Lower lobe of right lung (tissue), 2 donors: Measurements from ENCODE around the gene PDE11A. TPM values are rescaled to one million over a fixed set of nuclear protein-coding genes. Genes with fewer than 3 reads are reported as not detected.

Experiments used
- ATAC-seq, 2 donors: fragments of 200-7000 bp; cut with Tn5 transposase; one replicate each; pipeline ENCODE4 v1.9.1; 2020 to 2022; ENCODE audit warnings: mild to moderate bottlenecking in 2 of 2, moderate library complexity in 2 of 2
- DNase-seq: peaks from one replicate; pipeline ENCODE4 v3.0.0-alpha.2; 2020
- H3K27ac ChIP-seq: fragments of 200-600 bp; one replicate; pipeline ENCODE4 v1.8.0; 2022
- H3K27me3 ChIP-seq: fragments of 200-600 bp; one replicate; pipeline ENCODE4 v1.8.0; 2022; ENCODE audit warnings: low read depth
- H3K36me3 ChIP-seq: fragments of 200-600 bp; one replicate; pipeline ENCODE4 v1.8.0; 2022; ENCODE audit warnings: mild to moderate bottlenecking
- H3K4me1 ChIP-seq: fragments of 200-600 bp; one replicate; pipeline ENCODE4 v1.8.0; 2022
- H3K4me3 ChIP-seq: fragments of 200-600 bp; one replicate; pipeline ENCODE4 v1.8.0; 2022; ENCODE audit warnings: mild to moderate bottlenecking
- H3K9me3 ChIP-seq: fragments of 200-600 bp; one replicate; pipeline ENCODE4 v1.8.0; 2022
- intact Hi-C: fragments of 100-400 bp; cut with DNase I; formaldehyde crosslinking; loops from one replicate; pipeline ENCODE4 v1.11.0; 2022
- total RNA-seq: library from RNA; stranded (reverse); fragmentation: NEBNext Ultra II Directional; extraction: Animal tissue kit (Norgen Biotek cat#: 25700); gene quantifications from one replicate; pipeline ENCODE4 v1.2.1, GENCODE V29; 2021
- TF ChIP-seq, protein P1 (sequence below): fragments of 200-600 bp; IDR thresholded peaks from one replicate; pipeline ENCODE4 v1.8.0; 2022; ENCODE audit warnings: antibody characterized with exemption, mild to moderate bottlenecking
- donor health status: DM: no; HTN: yes; CAD: no; lungs with severe emphysema.

PDE11A gene
- total RNA-seq, 1 donor from 2014 or later, result 0.27 TPM

GRCh38 chr2:177917169-177917568 is 155.4 kb downstream of the PDE11A start:
- Histone ChIP-seq H3K27ac (no peak overlapping the region), H3K4me3 (no peak overlapping the region), H3K9me3 (no peaks in the 10 kb centered on the region), H3K36me3 (no peaks in the 10 kb centered on the region), H3K4me1 (no peaks in the 10 kb centered on the region), H3K27me3 (no peaks in the 10 kb centered on the region)
- no peak for ATAC-seq
- no peak for DNase-seq
- intact Hi-C loops, result no loop called here
- TF ChIP-seq, protein P1, sequence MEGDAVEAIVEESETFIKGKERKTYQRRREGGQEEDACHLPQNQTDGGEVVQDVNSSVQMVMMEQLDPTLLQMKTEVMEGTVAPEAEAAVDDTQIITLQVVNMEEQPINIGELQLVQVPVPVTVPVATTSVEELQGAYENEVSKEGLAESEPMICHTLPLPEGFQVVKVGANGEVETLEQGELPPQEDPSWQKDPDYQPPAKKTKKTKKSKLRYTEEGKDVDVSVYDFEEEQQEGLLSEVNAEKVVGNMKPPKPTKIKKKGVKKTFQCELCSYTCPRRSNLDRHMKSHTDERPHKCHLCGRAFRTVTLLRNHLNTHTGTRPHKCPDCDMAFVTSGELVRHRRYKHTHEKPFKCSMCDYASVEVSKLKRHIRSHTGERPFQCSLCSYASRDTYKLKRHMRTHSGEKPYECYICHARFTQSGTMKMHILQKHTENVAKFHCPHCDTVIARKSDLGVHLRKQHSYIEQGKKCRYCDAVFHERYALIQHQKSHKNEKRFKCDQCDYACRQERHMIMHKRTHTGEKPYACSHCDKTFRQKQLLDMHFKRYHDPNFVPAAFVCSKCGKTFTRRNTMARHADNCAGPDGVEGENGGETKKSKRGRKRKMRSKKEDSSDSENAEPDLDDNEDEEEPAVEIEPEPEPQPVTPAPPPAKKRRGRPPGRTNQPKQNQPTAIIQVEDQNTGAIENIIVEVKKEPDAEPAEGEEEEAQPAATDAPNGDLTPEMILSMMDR, result no peak

GRCh38 chr2:177916342-177916741 is 156.2 kb downstream of the PDE11A start:
- Histone ChIP-seq H3K27me3 (no peaks in the 10 kb centered on the region), H3K4me1 (no peaks in the 10 kb centered on the region), H3K4me3 (no peak overlapping the region), H3K9me3 (no peaks in the 10 kb centered on the region), H3K36me3 (no peaks in the 10 kb centered on the region), H3K27ac (no peak overlapping the region)
- intact Hi-C loops, result no loop called here
- DNase-seq (no peak), ATAC-seq (no peak)
- TF ChIP-seq, protein P1, result no peak

DNA sequence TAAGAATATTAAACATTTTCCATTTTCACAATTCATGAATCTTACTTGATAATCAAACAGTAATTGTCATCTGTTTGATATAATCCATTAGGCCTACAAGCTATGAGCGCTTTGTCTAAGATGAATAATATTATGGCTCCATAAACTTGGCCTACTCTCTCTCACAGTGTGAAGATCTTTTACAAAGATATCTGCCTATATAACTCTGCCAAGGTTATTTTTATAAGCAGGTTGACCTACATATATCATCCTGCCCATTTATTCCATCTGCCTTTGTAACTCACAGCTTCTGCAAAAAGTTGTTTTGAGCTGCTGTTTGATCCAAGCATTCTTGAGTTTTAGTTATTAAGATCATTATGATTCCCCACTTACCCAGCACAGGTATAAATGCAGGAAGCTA is 158.3 kb downstream of the PDE11A start:
- H3K36me3 ChIP-seq, result no peaks in the 10 kb centered on the region
- H3K4me1 ChIP-seq, result no peaks in the 10 kb centered on the region
- H3K9me3 ChIP-seq, result no peaks in the 10 kb centered on the region
- no peaks in the 10 kb centered on the region for H3K27me3 ChIP-seq
- TF ChIP-seq, protein P1, result no peak
- intact Hi-C loops, result no loop called here
- H3K27ac ChIP-seq, result no peak overlapping the region
- no peak for DNase-seq
- ATAC-seq, result no peak
- no peak overlapping the region for H3K4me3 ChIP-seq

- DNase-seq, result no peak
- intact Hi-C loops, result no loop called here
These were observed 162.6 kb downstream of the PDE11A start for GRCh38 chr2:177909962-177910361.

DNA sequence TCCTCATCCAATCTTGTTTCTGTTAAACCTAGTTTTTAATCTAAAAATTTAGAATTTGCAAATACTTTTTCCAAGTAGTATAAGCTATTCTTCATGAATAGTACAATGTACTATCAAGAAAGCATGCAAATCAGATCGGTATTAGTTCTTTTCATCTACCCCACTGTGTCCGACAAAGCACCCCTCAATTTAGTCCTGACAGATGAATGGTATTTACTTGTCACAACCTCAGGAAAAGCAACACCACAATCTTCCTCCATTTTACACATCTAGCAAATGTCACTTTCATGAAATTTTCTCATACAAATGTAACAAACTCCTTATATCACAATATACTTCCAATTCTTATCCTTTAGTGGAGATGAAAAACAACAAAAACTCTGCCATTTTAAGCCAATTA is 163.8 kb downstream of the PDE11A start:
- H3K27me3 ChIP-seq, result no peaks in the 10 kb centered on the region
- intact Hi-C loops, result no loop called here
- H3K9me3 ChIP-seq, result no peaks in the 10 kb centered on the region
- H3K4me1 ChIP-seq, result no peaks in the 10 kb centered on the region
- no peak for ATAC-seq
- H3K4me3 ChIP-seq, result no peak overlapping the region
- H3K36me3 ChIP-seq, result no peaks in the 10 kb centered on the region
- H3K27ac ChIP-seq, result no peak overlapping the region
- TF ChIP-seq, protein P1, result no peak
- DNase-seq, result no peak

More at GRCh38 chr2:177909962-177910361, 162.6 kb downstream of the PDE11A start:
- no peak for ATAC-seq
- no peak overlapping the region for H3K27ac ChIP-seq
- TF ChIP-seq, protein P1, result no peak
- no peak overlapping the region for H3K4me3 ChIP-seq
- no peaks in the 10 kb centered on the region for H3K36me3 ChIP-seq
- H3K4me1 ChIP-seq, result no peaks in the 10 kb centered on the region
- H3K9me3 ChIP-seq, result no peaks in the 10 kb centered on the region
- H3K27me3 ChIP-seq, result no peaks in the 10 kb centered on the region

DNA sequence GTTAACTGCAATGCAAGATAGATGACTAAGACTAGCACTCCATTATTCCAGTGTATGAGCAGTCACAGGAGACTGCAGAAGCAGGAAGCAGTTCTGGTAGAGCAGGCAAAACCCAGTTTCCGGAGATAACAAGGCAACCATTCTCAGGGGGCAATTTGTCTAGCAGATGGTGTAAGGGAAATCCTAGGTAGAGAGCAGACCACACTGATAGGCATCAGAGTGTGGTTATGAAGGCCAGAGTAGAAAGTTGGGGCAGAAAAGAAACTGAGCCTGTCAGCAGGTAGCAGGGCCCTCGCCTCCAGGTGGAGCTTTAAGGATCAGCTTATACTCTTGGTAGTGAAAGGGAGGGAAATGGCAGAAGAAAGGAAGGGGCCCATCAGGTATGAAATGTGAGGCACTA is 164.4 kb downstream of the PDE11A start:
- Histone ChIP-seq H3K4me1 (no peaks in the 10 kb centered on the region), H3K27me3 (no peaks in the 10 kb centered on the region), H3K4me3 (no peak overlapping the region), H3K36me3 (no peaks in the 10 kb centered on the region), H3K9me3 (no peaks in the 10 kb centered on the region), H3K27ac (no peak overlapping the region)
- TF ChIP-seq, protein P1, result no peak
- DNase-seq (no peak), ATAC-seq (no peak)
- intact Hi-C loops, result no loop called here
